Esophagus muscularis mucosa (tissue), 4 donors: ENCODE results near the gene SLCO2B1.

Source experiments
- EP300 ChIP-seq: sonication (generic); formaldehyde crosslinking; IDR thresholded peaks from one replicate; pipeline ENCODE4 v1.6.1; 2017; ENCODE audit warnings: antibody characterized with exemption
- POLR2A ChIP-seq: fragments of 450-650 bp; IDR thresholded peaks from one replicate; pipeline ENCODE4 v1.6.1; 2017; ENCODE audit warnings: antibody characterized with exemption, moderate library complexity, mild to moderate bottlenecking, low read depth
- POLR2AphosphoS5 ChIP-seq, 2 donors: sonication (generic); formaldehyde crosslinking; IDR thresholded peaks; one replicate each; pipeline ENCODE4 v1.6.1; 2017; ENCODE audit warnings: antibody characterized with exemption in 2 of 2
- TF ChIP-seq, protein P1 (sequence below), 3 experiments: fragments of 200-600 bp in 2 of 3; fragments of 450-650 bp in 1 of 3; sonication (generic) in 2 of 3; IDR thresholded peaks; one replicate each; pipeline ENCODE4 v1.5.1; 2017 to 2019; ENCODE audit warnings: antibody characterized with exemption in 3 of 3, mild to moderate bottlenecking in 2 of 3, moderate library complexity in 1 of 3

DNA sequence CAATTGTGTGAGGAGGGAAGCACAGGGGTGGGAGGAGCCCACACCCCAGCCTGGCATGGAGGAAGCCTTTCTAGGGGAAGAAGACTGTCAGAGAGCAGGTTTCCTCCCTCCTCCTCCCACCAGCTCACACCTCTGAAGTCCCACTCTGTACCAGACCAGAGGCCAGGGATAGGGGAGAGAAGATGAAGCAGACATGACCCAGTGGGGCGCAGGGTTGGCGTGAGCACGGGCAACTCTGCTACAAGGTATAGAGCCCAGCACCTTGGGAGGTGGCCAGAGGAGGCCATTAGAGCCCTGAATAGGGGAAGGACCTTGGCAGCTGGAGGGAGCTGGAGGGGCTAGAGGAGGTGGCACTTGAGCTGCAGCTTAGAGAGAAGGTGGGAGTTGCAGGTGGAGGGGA lies 15.9 kb downstream of the SLCO2B1 start:
- TF ChIP-seq, protein P1, sequence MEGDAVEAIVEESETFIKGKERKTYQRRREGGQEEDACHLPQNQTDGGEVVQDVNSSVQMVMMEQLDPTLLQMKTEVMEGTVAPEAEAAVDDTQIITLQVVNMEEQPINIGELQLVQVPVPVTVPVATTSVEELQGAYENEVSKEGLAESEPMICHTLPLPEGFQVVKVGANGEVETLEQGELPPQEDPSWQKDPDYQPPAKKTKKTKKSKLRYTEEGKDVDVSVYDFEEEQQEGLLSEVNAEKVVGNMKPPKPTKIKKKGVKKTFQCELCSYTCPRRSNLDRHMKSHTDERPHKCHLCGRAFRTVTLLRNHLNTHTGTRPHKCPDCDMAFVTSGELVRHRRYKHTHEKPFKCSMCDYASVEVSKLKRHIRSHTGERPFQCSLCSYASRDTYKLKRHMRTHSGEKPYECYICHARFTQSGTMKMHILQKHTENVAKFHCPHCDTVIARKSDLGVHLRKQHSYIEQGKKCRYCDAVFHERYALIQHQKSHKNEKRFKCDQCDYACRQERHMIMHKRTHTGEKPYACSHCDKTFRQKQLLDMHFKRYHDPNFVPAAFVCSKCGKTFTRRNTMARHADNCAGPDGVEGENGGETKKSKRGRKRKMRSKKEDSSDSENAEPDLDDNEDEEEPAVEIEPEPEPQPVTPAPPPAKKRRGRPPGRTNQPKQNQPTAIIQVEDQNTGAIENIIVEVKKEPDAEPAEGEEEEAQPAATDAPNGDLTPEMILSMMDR (IDR thresholded peaks at IDR 0.05) = no peak
- TF ChIP-seq EP300 = no peak
- TF ChIP-seq POLR2AphosphoS5 (IDR thresholded peaks at IDR 0.05) = no peak
- no peak for TF ChIP-seq POLR2A
